ENCODE results near the gene POLR1E. TPM values are rescaled to one million over a fixed set of nuclear protein-coding genes. Genes with fewer than 3 reads are reported as not detected.

POLR1E gene
- total and polyA plus RNA-seq, 10 of the 15 experiments (the other 5 are each of a cell fraction or from before 2014, with no cell fraction given), result 13.7 to 71.3 (median 50.4) TPM

- TF ChIP-seq PML (IDR thresholded peaks at IDR 0.05; ENCODE audit: low read length) (no peak), HSF1 (IDR thresholded peaks at IDR 0.05; ENCODE audit: low read depth, low read length) (no peak), CHD4 (IDR thresholded peaks at IDR 0.05) (no peak), REST (IDR thresholded peaks at IDR 0.05; ENCODE audit: low read depth, low read length) (no peak)
These were observed 35.4 kb downstream of the POLR1E start (continued) for GRCh38 chr9:37521111-37521510.

- CTCF ChIA-PET, result no interaction called here
- no peak for DNase-seq (ENCODE audit: low read depth, low spot score)
- in situ Hi-C loops (cut with MboI), result no loop called here
- Histone ChIP-seq H3K4me1 (ENCODE audit: control insufficient read depth, insufficient read depth, low read length) (no peaks in the 10 kb centered on the region), H3K9ac (ENCODE audit: control insufficient read depth, insufficient read depth, low read length) (no peak overlapping the region), H3K4me2 (ENCODE audit: control insufficient read depth, insufficient read depth) (no peak overlapping the region), H3K9me3 (replicated peaks; ENCODE audit: control insufficient read depth, insufficient read depth, low read length) (no peaks in the 10 kb centered on the region), H3K36me3 (ENCODE audit: control insufficient read depth in 2 of 2, insufficient read depth in 2 of 2, low read length in 1 of 2) (peaks cover 1 to 12% of the 10 kb centered on the region in 2 experiments; a peak in 2 of 4 replicates), H2AFZ (ENCODE audit: control insufficient read depth, low read depth, low read length) (no peak overlapping the region), H3K79me2 (ENCODE audit: control insufficient read depth, insufficient read depth, low read length) (no peaks in the 10 kb centered on the region), H4K20me1 (ENCODE audit: control insufficient read depth, insufficient read depth) (no peaks in the 10 kb centered on the region), H3K27me3 (replicated peaks in 1 of 2; ENCODE audit: control insufficient read depth in 2 of 2, insufficient read depth in 2 of 2, low read length in 1 of 2) (no peaks in the 10 kb centered on the region), H3K4me3 (no peak overlapping the region), H3K27ac (ENCODE audit: control insufficient read depth, insufficient read depth) (no peak overlapping the region)
- SMC1A ChIA-PET (ENCODE audit: uncharacterized antibody, unreplicated experiment), result no interaction called here
- POLR2A ChIA-PET, result no interaction called here
- RAD21 ChIA-PET (ENCODE audit: unreplicated experiment), result no interaction called here
- no peak for ATAC-seq
- no TSS peak for BruUV-seq (replicated peaks)
- FAIRE-seq, result no peak
- 90% methylated on average over 2 of the region's 2 CpGs for WGBS (ENCODE audit: insufficient coverage, insufficient replicate concordance, low lambda C conversion rate, missing lambda C conversion rate)
- intact Hi-C loops (cut with micrococcal nuclease; ENCODE audit: unreplicated experiment), result no loop called here
- TF ChIP-seq EED (IDR thresholded peaks at IDR 0.05; ENCODE audit: low read depth) (no peak), USF2 (IDR thresholded peaks at IDR 0.05; ENCODE audit: borderline replicate concordance, low read depth, low read length) (no peak), SUZ12 (IDR thresholded peaks at IDR 0.05; ENCODE audit: unreplicated experiment) (no peak), IKZF2 (IDR thresholded peaks at IDR 0.05) (no peak), ZNF687 (IDR thresholded peaks at IDR 0.05) (no peak), PAX5 (IDR thresholded peaks at IDR 0.05; ENCODE audit: borderline replicate concordance, low read depth, low read length) (no peak), JUNB (IDR thresholded peaks at IDR 0.05) (no peak), FOXM1 (IDR thresholded peaks at IDR 0.05; ENCODE audit: low read depth, low read length) (no peak), HCFC1 (IDR thresholded peaks at IDR 0.05; ENCODE audit: low read length) (no peak), NR2C1 (IDR thresholded peaks at IDR 0.05) (no peak), SP1 (IDR thresholded peaks at IDR 0.05; ENCODE audit: low read depth, low read length) (no peak), STAT1 (conservative IDR thresholded peaks at IDR 0.05) (no peak)
These were observed 37.2 kb downstream of the POLR1E start for GRCh38 chr9:37522971-37523370.

Measured in GM12878 (cell line).